GM12875 (cell line): ENCODE results near the gene AP2A2.

ENCODE experiments used
- H3K4me3 ChIP-seq: one replicate; pipeline ENCODE4 v1.5.1; 2011; ENCODE audit warnings: low read depth, low read length, control low read depth
- TF ChIP-seq, protein P1 (sequence below): IDR thresholded peaks from 2 replicates; pipeline ENCODE4 v1.5.1; 2011; ENCODE audit warnings: low read depth, mild to moderate bottlenecking, control low read depth, inconsistent platforms, low read length, moderate library complexity, borderline replicate concordance; ENCODE audit not compliant: insufficient read depth

AP2A2 gene

DNA sequence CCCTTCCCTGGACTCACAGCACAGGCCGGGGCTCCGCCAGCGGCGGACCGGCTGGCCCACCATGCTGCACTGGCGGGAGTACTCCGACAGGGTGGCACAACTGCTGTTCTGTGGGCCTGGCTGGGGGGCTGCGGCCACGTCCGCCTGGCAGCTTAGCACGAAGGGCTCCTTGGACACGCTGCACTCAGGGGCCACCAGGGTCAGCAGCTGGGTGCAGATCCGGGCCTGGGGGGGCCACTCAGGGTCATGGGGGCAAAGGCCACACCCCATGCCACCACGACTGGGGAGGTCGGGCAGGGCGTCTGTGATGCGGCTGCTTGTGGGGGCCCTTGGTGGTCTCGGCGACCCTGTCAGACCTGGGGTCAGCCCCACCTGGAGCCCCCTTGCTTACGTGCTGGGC, 104.9 kb downstream of the AP2A2 start:
- H3K4me3 ChIP-seq, result no peak overlapping the region
- TF ChIP-seq, protein P1, sequence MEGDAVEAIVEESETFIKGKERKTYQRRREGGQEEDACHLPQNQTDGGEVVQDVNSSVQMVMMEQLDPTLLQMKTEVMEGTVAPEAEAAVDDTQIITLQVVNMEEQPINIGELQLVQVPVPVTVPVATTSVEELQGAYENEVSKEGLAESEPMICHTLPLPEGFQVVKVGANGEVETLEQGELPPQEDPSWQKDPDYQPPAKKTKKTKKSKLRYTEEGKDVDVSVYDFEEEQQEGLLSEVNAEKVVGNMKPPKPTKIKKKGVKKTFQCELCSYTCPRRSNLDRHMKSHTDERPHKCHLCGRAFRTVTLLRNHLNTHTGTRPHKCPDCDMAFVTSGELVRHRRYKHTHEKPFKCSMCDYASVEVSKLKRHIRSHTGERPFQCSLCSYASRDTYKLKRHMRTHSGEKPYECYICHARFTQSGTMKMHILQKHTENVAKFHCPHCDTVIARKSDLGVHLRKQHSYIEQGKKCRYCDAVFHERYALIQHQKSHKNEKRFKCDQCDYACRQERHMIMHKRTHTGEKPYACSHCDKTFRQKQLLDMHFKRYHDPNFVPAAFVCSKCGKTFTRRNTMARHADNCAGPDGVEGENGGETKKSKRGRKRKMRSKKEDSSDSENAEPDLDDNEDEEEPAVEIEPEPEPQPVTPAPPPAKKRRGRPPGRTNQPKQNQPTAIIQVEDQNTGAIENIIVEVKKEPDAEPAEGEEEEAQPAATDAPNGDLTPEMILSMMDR, result no peak

DNA sequence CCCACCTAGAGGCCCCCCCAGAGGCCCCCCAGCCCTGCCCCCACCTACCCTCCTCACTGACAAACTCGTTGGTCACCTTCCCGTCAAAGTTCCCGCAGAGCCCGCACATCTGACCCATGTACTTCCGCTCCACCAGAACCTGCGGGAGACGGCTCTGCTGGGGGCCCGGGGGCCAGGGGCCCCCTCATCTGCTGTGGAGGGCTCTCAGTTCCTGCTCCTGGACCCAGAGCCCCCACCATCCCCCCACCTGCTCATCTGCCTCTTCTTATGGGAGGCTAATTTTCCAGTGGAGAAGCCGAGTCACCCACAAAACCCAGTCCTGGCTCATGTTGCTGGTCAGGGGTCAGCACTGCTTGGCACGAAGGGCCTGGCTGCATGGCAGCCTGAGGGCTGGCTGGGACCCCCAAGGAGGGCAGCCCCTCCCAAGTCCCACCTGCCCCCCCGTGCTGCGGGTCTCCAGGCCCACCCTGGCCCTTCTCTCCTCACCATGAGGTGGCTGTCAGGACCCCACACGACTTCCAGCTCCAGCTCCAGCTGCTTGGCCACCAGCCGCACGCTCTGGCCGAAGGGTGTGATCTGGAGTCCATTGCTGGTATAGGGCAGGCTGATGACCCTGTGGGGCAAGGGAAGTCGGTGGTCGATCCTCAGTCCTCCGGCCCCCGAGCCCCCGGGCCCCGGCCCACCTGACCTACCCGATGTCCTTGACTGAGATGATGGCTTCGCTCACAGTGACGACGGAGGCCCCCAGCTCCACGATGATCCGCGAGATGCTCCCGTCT, 105.6 kb downstream of the AP2A2 start:
- TF ChIP-seq, protein P1, result no peak
- no peak overlapping the region for H3K4me3 ChIP-seq

DNA sequence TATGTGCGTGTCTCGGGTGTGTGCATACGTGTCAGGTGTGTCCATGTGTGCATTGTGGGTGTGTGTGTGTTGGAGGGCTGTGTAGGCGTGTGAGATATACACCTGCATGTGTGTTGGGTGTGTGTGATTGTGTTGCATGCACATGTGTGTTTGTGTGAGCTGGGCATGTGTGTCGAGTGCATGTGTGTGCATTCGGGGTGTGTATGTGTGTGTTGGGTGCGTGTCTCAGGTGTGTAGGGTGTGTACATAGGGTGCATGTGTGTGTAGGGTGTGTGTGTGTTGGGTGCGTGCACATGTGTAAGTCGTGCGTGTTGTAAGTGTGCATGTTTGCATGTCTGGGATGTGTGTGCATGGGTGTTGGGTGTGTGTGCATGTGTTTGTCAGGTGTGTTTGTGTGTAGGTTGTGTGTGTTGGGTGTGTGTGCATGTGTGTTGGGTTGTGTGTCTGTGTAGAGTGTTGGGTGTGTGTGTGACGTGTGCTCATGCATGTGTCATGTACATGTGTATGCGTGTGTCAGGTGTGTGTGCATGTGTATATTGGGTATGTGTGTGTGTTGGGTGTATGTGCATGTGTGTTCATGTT, 106.7 kb downstream of the AP2A2 start:
- no peak overlapping the region for H3K4me3 ChIP-seq
- TF ChIP-seq, protein P1, result no peak

DNA sequence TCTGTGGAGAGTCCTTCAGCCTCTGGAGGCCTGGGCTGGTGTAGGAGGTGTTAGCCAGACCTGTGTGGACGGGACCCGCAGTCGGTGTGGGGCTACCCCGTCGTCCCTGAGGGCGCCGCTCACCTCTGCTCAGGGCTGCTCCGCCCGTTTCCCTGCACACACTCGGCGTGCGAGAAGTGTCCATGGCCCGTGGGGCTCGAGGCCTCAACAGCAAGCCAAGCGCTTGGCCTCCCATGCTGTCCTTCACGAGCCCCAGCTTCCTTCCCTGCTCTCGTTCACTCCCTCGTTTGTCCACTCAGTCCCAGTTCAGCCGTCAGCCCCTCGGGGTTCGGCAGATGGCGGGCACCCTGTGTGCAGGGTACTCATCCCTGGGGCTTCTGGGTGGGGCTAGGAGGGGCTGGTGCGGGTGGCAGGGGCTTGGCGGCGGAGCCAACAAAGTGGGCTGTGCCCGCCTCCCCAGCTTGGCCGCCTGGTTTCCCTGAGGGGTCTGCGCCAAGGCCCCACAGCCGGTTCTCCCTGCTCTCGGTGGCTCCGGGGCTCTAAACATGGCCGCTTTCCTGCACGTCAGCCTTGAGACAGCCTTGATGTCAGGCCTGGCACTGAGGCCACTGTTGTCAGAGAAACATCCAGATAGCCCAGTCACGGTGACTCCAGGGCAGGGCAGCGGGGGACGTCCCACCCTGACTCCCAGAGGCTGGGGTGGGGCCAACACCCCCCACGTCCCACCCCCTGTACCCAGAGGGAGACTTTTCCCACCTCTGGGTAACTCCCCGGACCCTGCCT, 107.5 kb downstream of the AP2A2 start:
- H3K4me3 ChIP-seq, result no peak overlapping the region
- TF ChIP-seq, protein P1, result no peak

DNA sequence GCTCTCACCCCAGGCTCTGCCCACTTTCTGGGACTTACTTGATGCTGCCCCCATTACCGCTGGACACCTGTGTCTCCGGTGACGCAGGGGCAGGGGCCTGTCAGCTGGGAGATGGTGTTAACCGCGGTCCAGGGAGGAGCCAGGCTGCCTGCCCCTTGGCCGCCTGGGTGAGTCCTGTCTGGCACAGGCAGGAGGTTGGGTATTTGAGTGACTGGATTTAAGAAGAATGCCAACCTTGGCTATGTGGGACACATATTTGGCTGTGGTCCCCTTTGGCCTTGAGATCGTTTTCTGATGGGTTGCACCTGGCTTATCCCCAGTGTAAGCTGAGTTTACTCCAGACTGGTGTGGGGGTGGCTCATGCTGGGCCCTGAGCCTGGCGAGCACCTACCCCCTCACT, 108.3 kb downstream of the AP2A2 start:
- TF ChIP-seq, protein P1, result no peak

DNA sequence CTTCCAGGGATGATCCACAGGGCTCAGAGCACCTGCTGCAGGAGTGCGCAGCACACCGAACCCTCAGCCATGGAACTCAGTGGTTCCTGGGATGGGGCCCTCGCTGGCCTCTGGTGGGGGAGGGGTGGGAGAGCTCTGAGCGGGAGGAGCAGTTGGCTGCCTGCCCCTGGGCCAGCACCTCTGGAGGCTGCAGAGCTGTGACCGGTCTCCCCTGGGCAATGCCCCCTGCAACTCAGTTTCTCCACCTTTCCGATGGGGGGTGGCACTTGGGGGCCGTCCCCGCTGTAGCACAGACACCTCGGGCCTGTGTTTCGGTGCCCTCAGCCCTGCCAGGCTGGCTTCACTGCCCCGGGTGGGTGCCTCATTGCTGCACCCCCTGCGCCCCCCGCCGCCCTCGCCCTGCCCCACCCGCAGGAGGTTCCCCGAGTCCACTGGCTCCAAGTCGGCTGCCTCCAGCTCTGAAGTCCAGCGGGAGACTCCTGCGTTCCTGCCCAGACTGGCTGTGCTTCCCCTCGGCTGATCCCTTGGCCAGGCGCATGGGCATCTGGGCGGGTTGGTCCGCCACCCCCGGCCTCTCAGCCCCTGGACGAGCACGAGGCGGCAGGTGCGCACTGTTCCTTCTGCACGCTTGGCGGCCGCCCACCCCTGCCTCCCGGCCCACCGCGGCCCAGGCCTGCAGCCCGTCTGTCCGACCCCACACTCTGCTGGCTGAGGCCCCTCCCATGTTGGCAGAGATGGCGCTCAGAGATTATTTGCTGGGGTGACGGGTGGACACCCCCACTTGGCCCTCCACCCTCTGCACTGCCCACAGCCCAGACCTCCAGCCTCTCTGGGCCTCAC, 109.0 kb downstream of the AP2A2 start:
- no peak overlapping the region for H3K4me3 ChIP-seq
- TF ChIP-seq, protein P1, result no peak

More for the DNA sequence above, 108.3 kb downstream of the AP2A2 start:
- H3K4me3 ChIP-seq, result no peak overlapping the region
